ENCODE results near the gene CA9. TPM values are rescaled to one million over a fixed set of nuclear protein-coding genes. Genes with fewer than 3 reads are reported as not detected.

Gene CA9
- total RNA-seq, 1 donor from 2014 or later, result 0.40 TPM

DNA sequence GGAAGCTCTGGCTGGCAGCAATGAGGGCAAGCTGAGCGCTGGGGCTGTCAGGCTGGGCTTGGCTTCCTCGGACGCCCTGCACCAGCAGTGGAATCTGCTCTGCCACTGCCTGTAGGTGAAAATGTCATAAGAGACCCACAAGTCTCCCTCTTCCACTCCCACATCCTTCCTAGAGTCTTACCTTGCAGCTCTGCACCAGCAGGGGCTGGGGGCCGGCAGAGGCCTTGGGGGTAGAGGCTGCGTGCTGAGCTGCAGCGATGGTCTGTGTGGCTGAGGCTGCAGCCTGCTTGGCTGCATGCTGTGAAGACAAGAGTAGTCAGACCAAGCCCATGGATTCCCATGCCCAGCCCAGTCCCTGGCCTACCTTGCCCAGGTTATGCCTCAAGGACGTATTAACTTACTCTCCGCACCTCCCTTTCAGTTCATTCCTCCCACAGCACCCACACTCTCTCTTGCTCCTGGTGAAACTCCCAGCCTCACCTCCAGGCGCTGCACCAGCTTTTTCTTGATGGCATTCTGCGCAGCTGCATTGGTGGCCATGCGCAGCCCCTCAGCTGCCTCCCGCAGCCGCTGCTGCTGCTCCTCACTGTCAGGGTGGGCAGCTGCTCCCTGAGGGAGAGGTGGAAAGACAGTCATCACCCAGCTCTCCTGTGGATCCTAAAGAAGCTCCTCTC lies 41.0 kb downstream of the CA9 start:
- no peak for DNase-seq (ENCODE audit: low read depth, low spot score)

DNA sequence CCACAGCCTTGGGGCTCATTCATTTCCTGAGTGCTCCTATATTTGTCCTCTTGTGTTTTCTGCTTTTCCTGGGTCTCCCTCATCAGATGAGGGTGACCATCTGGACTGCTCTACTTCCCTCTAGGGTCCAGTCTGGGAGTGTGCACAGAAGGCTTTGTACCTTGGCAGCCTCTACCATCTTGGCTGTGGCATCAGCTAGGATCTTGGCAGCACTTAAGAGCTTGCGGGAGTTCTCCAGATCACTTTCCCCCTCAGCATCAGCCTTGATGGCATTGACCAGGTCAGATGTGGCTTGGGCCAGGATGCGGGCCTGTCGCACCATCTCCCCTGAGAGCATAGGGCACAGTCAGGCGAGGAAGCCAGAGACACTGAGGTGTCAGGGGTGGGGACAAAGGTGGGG lies 42.5 kb downstream of the CA9 start:
- no peak for DNase-seq (ENCODE audit: low read depth, low spot score)

DNA sequence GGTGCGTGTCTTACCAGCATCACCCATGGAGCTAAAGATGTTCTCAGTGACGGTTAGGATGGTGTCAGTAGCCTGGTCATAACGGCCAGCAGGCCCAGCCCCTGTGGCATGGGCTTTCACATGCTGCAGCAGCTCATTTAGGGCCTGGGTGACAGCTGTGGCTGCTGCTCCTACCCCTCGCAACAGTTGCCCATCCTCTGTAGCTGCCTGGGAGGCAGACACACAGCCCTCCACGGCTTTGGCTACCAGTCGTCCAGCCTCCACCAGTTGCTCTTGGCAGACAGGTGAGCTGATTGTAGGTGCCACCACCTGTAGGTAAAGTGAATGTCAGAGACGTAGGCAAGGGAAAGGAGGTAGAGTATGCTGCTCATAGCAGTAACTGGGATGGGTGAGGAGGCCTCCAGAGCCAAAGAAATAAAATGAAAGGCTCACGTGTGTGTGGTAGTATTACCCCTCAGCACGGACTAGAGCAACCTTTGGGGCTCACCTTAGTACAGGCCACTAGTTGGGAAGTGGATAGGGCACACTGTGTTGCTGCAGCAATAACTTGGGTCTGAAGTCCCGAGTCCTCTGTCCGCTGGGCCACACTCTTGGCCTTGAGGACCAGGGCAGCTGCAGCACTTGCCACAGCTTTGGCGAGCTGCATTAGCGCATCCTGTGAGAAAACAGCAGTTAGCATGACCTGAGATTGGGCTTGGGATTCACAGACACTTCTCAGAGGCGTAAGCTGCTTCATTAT lies 43.6 kb downstream of the CA9 start:
- DNase-seq (ENCODE audit: low read depth, low spot score), result no peak

DNA sequence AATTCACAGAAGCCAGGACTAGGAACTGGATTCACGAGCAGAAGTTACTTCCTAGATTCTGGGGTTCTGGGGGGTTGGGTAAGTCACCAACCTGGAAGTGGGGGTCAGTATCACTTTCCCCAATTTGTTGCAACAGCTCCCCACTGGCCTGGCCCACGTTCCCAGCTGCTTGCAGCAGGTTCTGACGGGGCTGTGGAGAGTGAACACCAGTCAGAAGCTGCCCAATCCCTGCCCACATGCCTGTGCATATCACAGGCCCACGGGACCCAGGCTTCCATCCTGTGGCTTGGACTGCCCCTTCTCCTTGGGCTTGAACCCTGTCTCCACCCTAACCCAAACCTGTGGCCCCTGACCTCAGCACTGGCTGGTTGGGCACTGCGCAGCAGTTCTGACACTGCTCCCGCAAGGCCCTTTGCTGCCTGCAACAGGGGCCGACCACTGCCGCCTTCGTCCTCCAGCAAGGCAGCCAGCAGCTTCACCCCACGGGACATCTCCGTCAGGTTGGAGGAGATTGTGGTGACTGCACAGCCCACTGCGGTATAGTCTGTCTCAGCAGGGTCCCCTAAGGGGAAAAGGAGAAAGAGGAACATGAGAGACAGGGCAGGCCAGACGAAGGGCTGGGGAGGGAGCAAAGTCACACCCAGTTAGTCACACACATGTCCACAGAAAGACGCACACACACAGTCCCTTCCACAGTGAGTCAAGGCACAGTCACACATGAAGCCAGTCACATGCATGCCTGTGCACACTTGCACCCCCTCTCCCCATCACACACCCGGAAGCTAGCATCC lies 45.2 kb downstream of the CA9 start:
- no peak for DNase-seq (ENCODE audit: low read depth, low spot score)

DNA sequence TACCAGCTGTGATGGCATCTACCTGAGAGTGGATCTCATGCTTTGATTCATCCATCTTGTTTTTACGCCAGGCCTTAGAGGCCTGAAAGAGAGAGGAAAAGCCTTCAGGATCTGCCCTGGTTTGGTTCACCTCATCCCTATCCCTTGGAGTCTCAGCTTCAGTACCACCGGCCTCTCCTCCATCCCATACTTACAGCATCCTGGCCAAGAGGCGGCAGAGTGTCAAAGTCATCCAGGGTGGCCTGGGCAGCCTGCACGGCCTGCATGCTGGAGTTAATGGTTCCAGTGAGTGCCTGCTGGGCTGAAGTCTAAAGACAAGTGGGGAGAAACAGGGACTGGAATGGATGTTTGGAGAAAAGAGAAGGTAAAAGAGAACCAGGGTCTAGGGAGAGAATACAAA lies 45.8 kb downstream of the CA9 start:
- DNase-seq (ENCODE audit: low read depth, low spot score), result no peak

DNA sequence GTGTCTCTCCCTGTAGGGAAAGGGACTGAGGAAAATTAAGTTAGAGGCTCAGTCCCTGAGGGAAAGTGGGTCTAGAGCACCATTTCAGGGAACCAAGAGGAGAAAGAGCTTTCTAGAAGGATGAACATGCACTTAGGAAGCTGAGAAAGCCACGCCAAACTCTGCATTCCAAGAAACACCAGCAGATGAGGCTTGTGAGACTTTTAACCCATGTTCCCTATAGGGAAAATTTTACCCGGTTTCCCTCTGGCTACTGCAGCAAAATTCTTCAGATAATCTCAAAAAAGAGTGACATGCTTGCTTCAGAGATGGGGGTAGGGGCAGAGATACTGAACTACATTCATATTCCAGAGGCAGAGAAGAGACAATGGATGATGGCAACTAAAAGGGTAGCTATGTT lies 49.7 kb downstream of the CA9 start:
- no peak for DNase-seq (ENCODE audit: low read depth, low spot score)

DNA sequence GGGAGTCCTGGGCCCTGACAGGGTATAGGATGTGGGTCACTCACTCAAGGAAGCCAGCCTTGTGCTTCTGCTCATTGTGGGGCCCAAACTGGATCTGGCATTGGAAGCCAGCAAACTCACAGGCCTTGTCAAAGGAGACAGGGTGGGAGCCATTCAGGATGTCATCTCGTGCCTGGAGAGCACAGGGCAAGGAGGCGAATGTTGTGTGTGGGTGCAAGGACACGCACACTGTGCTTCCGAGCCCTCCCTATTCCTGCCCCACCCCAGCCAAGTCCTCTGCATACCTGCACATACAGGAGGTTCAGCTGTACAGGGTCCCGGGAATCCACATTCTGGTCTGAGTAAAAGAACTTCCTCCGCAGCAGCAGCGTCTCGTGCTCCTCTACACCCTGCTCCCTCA lies 50.2 kb downstream of the CA9 start:
- no peak for DNase-seq (ENCODE audit: low read depth, low spot score)

DNA sequence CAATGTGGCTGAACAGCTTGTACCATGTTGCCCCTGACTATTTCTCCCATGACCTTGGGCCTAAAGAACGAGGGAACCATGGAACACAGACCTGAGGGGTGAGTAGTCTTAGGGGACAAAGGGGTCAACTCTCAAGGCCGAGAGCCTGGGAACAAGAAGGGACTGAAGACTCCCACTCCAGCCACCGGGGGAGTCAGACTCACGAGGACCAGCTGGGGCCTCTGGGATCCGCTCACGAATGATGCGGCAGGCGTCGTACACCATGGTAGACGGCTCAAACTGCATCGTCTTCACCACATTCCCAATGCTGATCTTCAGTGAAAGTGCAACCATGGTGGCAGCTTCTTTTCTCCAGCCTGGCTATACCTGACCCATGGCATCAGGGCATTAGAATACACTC lies 51.6 kb downstream of the CA9 start:
- DNase-seq (ENCODE audit: low read depth, low spot score), result no peak

DNA sequence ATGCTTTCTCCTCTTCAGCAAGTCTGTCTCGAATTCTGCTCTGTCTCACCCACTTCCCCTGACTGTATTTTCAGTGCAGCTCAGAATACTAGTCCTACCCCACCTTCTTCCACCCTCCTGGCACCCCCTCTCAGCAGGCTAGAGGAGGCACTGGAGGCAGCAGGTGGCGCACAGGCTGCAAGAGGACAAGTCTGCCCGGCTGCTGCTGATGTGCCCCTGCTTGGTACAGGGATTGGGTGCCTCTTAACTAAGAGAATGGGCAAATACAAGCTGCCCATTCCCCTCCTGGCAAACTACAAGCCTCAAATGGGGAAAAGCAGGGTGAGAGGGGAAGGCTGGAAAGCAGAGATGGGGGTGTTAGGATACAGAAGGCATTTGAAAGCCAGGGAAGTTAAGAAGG lies 53.2 kb downstream of the CA9 start:
- DNase-seq (ENCODE audit: low read depth, low spot score), result no peak

DNA sequence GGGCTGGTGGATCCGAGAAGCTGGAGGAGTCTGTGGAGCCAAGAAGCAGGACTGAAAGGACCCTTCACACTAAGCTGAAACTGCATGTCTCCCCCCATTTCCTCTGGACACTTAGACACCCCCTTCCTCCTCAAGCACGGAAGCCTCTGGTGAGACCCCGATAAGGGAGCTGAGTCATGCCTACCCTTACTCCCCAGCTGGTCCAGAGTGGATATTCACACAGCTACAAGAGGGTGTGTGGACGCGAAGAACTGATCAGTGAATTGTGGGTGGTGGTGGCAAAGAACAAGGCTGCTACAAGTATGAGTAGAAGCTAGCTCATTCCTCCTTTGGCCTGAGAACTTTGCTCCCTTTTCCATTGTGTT lies 53.9 kb downstream of the CA9 start:
- DNase-seq (ENCODE audit: low read depth, low spot score), result no peak

DNA sequence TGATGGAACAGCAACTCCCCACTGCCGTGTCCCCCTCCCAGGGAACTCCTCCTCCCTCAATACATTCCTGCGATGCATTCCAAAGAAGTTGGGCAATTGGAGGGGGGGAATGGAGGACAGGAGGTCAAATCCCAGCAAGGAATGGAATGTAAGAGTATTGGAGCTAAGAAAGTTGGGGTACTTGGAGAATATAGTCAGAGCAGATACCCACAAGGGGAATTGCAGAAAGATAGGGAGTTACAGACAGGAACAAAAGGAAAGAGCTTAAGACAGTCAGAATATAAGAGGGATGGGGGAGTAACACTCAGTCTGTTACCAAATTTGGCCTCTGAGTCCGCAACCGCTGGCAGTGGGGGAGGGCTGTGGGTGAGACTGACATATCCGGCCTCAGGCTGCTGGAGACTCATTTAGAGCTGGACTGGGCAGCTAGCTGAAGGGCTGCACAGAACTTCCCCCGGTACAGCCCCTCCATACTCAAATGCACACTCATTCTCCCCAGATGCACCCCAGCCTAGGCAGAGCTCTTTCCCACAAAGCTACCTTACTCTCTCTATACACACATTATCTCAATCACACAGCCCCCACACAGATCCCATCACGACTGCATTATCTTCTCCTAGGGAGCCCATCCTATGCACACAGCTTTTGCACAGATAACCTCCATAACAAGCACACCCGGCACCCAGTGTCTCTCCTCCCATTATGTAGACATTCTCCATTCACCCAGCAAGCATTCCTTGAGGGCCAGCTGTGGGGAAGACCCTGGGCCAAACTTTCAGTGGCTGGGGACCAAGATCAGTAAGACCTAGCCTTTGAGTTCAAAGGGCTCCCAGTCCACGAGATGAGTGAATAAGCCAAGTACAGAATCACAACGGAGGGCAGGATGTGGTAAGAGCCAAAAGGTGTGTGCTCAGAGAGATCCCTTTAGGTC lies 54.6 kb downstream of the CA9 start:
- DNase-seq (ENCODE audit: low read depth, low spot score), result peak; percentile 79

DNA sequence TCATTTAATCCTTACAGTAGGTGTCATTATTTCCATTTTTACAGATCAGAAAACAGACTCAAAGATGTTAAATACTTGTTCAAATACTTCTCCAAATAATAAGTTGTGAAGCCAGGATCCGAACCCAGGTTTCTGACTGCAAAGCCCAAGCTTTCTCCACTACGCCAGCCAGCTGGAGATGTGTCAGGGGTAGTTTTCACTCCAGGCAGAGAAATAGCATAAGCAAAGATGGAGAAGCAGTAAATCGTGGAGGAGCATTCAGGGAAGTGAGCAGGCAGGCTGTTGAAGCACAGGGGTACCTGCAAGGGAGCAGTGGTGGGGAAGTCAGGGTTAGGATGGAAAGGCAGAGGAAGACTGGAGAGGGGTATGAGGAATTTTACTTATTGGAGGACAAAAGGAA lies 55.4 kb downstream of the CA9 start:
- no peak for DNase-seq (ENCODE audit: low read depth, low spot score)

DNA sequence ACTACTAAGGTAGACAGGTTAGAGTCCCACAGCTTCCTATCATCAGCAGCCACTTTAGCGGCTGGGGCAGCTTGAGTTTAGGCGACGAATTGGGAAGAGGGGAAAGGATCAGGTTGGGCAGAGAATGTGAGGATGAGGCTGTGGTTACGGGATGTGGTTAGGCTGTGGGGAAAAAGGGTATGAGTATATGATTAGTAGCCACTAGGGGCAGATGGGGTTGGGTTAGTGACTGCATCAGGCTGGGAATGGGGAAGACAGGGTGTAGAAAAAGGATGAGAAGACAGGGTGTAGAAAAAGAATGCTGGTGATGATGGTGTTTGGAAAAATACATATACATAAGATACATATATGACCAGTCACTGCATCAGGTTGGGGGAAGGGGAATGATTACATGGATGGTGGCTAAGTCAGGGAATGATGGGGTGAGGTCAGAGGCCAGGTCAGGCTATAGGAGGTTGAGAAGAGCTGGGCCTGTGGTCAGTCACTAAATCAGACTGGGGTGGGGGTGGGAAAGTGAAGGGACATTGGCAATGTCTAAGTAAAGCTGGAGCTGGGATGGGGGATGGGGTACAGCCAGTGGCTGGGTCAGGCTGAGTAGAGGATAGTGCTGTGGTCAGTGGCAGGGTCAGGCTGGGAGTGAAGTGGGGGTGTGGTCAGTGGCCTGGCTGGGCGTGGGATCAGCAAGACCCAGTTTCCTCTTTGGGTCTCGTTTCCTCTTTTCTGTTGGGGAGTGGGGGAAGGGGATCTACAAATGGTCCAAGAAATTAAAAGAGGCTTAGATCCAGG lies 56.2 kb downstream of the CA9 start:
- no peak for DNase-seq (ENCODE audit: low read depth, low spot score)

DNA sequence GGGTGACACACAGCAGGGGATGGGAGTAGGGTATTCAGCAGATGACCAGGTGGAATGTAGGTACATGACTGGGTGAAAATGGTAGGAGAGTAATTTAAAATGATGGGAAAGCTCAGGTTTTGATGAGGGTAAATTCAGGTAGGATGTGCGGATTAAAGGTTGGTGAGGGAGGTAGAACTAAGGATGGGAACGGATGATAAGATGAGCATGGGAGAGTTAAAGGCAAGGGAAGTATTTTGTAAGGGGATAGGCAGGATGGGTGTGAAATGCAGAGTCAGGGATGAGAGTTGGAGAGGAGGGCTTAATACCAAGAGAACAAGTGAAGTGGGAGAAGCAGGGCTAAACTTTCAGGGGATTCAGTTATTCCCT lies 56.7 kb downstream of the CA9 start:
- no peak for DNase-seq (ENCODE audit: low read depth, low spot score)

Other genes starting within 250 kb of the CA9 start
- gene RUSC2, start 183.8 kb upstream of the CA9 start, total RNA-seq, result 16.7 and 21.3 TPM in 2 replicates
- 4.3 and 6.9 TPM in 2 replicates for gene TESK1, start 68.7 kb upstream of the CA9 start, total RNA-seq
- gene CD72, start 55.5 kb upstream of the CA9 start, total RNA-seq, result 0.07 TPM in 1 of 2 replicates, not detected in the other
- not detected in 2 replicates for gene SIT1, start 23.0 kb upstream of the CA9 start, total RNA-seq
- 22,365 and 32,732 TPM in 2 replicates for gene RMRP, start 15.9 kb upstream of the CA9 start, total RNA-seq
- 10.6 and 11.7 TPM in 2 replicates for gene CCDC107, start 15.6 kb upstream of the CA9 start, total RNA-seq
- gene ARHGEF39, start 8.7 kb upstream of the CA9 start, total RNA-seq, result 0.86 and 2.0 TPM in 2 replicates
- gene TPM2, start 16.0 kb downstream of the CA9 start, total RNA-seq, result 119 and 221 TPM in 2 replicates
- gene TLN1, start 58.3 kb downstream of the CA9 start, total RNA-seq, result 314 and 379 TPM in 2 replicates
- gene CREB3, start 58.7 kb downstream of the CA9 start, total RNA-seq, result 45.2 and 58.0 TPM in 2 replicates
- gene GBA2, start 75.3 kb downstream of the CA9 start, total RNA-seq, result 64.7 and 64.9 TPM in 2 replicates
- 11.9 and 13.2 TPM in 2 replicates for gene RGP1, start 75.4 kb downstream of the CA9 start, total RNA-seq
- 8.5 and 23.2 TPM in 2 replicates for gene MSMP, start 80.3 kb downstream of the CA9 start, total RNA-seq
- 8.1 and 12.3 TPM in 2 replicates for gene NPR2, start 117.7 kb downstream of the CA9 start, total RNA-seq
- gene SPAG8, start 138.3 kb downstream of the CA9 start, total RNA-seq, result 0.20 and 0.25 TPM in 2 replicates
- gene HINT2, start 141.1 kb downstream of the CA9 start, total RNA-seq, result 23.9 and 24.1 TPM in 2 replicates
- not detected in 2 replicates for gene FAM221B, start 154.8 kb downstream of the CA9 start, total RNA-seq
- 0.35 and 0.59 TPM in 2 replicates for gene TMEM8B, start 155.3 kb downstream of the CA9 start, total RNA-seq
- not detected in 2 replicates for gene OR13J1, start 196.5 kb downstream of the CA9 start, total RNA-seq
- gene HRCT1, start 232.3 kb downstream of the CA9 start, total RNA-seq, result 2.4 and 5.6 TPM in 2 replicates
- 7.5 and 11.7 TPM in 2 replicates for gene SPAAR, start 235.6 kb downstream of the CA9 start, total RNA-seq